Measurements from ENCODE around the gene FBXO27. TPM values are rescaled to one million over a fixed set of nuclear protein-coding genes. Genes with fewer than 3 reads are reported as not detected.

The FBXO27 gene
- total and polyA plus RNA-seq, 2 experiments from 2014 or later, result 6.2 to 13.7 TPM

DNA sequence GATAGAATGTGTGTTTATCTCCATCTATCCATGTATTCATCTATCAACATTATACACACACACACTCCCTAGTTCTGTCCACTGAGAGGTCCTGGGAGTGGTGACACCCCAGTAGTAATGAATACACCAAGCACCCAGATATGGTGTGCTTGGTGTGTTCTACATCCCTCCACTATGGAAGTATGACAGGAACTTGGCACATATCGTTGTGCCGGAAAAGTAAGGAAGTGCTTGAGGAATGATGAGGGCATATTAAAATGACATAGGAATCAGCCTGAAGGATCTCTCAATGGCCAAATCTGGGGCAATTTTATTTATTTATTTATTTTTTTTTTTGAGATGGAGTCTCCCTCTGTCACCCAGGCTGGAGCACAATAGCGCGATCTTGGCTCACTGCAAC lies 28.6 kb downstream of the FBXO27 start (continued):
- TF ChIP-seq, protein P1, sequence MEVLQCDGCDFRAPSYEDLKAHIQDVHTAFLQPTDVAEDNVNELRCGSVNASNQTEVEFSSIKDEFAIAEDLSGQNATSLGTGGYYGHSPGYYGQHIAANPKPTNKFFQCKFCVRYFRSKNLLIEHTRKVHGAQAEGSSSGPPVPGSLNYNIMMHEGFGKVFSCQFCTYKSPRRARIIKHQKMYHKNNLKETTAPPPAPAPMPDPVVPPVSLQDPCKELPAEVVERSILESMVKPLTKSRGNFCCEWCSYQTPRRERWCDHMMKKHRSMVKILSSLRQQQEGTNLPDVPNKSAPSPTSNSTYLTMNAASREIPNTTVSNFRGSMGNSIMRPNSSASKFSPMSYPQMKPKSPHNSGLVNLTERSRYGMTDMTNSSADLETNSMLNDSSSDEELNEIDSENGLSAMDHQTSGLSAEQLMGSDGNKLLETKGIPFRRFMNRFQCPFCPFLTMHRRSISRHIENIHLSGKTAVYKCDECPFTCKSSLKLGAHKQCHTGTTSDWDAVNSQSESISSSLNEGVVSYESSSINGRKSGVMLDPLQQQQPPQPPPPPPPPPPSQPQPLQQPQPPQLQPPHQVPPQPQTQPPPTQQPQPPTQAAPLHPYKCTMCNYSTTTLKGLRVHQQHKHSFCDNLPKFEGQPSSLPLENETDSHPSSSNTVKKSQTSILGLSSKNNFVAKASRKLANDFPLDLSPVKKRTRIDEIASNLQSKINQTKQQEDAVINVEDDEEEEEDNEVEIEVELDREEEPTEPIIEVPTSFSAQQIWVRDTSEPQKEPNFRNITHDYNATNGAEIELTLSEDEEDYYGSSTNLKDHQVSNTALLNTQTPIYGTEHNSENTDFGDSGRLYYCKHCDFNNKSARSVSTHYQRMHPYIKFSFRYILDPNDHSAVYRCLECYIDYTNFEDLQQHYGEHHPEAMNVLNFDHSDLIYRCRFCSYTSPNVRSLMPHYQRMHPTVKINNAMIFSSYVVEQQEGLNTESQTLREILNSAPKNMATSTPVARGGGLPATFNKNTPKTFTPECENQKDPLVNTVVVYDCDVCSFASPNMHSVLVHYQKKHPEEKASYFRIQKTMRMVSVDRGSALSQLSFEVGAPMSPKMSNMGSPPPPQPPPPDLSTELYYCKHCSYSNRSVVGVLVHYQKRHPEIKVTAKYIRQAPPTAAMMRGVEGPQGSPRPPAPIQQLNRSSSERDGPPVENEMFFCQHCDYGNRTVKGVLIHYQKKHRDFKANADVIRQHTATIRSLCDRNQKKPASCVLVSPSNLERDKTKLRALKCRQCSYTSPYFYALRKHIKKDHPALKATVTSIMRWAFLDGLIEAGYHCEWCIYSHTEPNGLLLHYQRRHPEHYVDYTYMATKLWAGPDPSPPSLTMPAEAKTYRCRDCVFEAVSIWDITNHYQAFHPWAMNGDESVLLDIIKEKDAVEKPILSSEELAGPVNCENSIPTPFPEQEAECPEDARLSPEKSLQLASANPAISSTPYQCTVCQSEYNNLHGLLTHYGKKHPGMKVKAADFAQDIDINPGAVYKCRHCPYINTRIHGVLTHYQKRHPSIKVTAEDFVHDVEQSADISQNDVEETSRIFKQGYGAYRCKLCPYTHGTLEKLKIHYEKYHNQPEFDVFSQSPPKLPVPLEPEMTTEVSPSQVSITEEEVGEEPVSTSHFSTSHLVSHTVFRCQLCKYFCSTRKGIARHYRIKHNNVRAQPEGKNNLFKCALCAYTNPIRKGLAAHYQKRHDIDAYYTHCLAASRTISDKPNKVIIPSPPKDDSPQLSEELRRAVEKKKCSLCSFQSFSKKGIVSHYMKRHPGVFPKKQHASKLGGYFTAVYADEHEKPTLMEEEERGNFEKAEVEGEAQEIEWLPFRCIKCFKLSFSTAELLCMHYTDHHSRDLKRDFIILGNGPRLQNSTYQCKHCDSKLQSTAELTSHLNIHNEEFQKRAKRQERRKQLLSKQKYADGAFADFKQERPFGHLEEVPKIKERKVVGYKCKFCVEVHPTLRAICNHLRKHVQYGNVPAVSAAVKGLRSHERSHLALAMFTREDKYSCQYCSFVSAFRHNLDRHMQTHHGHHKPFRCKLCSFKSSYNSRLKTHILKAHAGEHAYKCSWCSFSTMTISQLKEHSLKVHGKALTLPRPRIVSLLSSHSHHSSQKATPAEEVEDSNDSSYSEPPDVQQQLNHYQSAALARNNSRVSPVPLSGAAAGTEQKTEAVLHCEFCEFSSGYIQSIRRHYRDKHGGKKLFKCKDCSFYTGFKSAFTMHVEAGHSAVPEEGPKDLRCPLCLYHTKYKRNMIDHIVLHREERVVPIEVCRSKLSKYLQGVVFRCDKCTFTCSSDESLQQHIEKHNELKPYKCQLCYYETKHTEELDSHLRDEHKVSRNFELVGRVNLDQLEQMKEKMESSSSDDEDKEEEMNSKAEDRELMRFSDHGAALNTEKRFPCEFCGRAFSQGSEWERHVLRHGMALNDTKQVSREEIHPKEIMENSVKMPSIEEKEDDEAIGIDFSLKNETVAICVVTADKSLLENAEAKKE (CRISPR knock-in tag; IDR thresholded peaks at IDR 0.05), result no peak
- TF ChIP-seq, protein P2, sequence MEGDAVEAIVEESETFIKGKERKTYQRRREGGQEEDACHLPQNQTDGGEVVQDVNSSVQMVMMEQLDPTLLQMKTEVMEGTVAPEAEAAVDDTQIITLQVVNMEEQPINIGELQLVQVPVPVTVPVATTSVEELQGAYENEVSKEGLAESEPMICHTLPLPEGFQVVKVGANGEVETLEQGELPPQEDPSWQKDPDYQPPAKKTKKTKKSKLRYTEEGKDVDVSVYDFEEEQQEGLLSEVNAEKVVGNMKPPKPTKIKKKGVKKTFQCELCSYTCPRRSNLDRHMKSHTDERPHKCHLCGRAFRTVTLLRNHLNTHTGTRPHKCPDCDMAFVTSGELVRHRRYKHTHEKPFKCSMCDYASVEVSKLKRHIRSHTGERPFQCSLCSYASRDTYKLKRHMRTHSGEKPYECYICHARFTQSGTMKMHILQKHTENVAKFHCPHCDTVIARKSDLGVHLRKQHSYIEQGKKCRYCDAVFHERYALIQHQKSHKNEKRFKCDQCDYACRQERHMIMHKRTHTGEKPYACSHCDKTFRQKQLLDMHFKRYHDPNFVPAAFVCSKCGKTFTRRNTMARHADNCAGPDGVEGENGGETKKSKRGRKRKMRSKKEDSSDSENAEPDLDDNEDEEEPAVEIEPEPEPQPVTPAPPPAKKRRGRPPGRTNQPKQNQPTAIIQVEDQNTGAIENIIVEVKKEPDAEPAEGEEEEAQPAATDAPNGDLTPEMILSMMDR (conservative IDR thresholded peaks at IDR 0.05; ENCODE audit: low read depth in 2 of 2), result no peak

DNA sequence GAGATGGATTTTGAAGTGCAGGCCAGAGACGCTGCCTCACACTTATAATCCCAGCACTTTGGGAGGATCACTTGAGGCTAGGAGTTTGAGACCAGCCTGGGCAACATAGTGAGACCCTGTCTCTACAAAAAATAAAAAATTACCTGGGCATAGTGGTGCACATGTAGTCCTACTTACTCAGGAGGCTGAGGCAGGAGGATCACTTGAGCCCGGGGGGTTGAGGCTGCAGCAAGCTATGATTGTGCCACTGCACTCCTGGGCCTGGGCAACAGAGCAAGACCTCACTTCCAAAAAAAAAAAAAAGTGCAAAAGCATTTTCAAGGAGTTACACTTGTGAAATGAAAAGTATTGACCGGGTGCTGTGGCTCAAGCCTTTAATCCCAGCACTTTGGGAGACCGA lies 29.2 kb downstream of the FBXO27 start:
- no peak overlapping the region for H3K4me2 ChIP-seq
- no peak overlapping the region for H3K4me3 ChIP-seq
- H2AFZ ChIP-seq, result no peak overlapping the region
- TF ChIP-seq NANOG (IDR thresholded peaks at IDR 0.05; ENCODE audit: borderline replicate concordance), result no peak
- TF ChIP-seq, protein P2 (conservative IDR thresholded peaks at IDR 0.05; ENCODE audit: low read depth in 2 of 2), result no peak
- no peaks in the 10 kb centered on the region for H3K79me2 ChIP-seq (replicated peaks; ENCODE audit: insufficient read depth)
- H3K27ac ChIP-seq (ENCODE audit: low read depth), result no peak overlapping the region
- H3K9me2 ChIP-seq (ENCODE audit: insufficient read depth), result no peaks in the 10 kb centered on the region
- H3K27me3 ChIP-seq (ENCODE audit: insufficient read depth), result no peaks in the 10 kb centered on the region
- no peaks in the 10 kb centered on the region for H3K4me1 ChIP-seq (ENCODE audit: insufficient read depth)
- Mint-ChIP-seq H3K4me1 (peaks cover 2% of the 10 kb centered on the region; the same call in 2 of the 3 replicates), H3K9me3 (no peaks in the 10 kb centered on the region), H3K27me3 (ENCODE audit: insufficient read depth, low read depth, poor library complexity) (no peaks in the 10 kb centered on the region), H3K4me3 (no peak overlapping the region), H3K36me3 (ENCODE audit: low read depth) (no peaks in the 10 kb centered on the region), H3K27ac (no peak overlapping the region)
- H3K36me3 ChIP-seq (ENCODE audit: insufficient read depth), result no peaks in the 10 kb centered on the region
- ATAC-seq (no peak), DNase-seq (ENCODE audit: low spot score) (no peak)
- H4K20me1 ChIP-seq (replicated peaks; ENCODE audit: insufficient read depth), result no peaks in the 10 kb centered on the region
- H3F3A ChIP-seq (replicated peaks; ENCODE audit: low read depth), result no peaks in the 10 kb centered on the region

Measured in GM23338 (cell line).